ENCODE results near the gene GAD2.

DNA sequence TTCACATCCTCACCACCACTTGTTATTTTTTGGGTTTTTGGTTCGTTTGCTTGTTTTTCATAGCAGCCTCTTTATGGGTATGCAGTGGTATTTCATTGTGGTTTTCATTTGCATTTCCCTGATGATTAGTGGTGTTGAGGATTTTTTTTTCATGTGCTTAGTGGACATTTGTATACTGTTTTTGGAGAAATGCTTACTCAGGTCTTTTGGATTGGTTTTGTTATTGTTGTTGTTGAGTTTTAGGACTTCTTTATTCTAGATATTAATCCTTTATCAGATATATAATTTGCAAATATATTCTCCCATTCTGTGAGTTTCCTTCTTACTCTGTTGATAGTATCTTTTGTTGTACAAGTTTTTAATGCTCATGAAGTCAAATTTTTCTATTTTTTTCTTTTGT lies 42.8 kb downstream of the GAD2 start:
- TF ChIP-seq, protein P1, sequence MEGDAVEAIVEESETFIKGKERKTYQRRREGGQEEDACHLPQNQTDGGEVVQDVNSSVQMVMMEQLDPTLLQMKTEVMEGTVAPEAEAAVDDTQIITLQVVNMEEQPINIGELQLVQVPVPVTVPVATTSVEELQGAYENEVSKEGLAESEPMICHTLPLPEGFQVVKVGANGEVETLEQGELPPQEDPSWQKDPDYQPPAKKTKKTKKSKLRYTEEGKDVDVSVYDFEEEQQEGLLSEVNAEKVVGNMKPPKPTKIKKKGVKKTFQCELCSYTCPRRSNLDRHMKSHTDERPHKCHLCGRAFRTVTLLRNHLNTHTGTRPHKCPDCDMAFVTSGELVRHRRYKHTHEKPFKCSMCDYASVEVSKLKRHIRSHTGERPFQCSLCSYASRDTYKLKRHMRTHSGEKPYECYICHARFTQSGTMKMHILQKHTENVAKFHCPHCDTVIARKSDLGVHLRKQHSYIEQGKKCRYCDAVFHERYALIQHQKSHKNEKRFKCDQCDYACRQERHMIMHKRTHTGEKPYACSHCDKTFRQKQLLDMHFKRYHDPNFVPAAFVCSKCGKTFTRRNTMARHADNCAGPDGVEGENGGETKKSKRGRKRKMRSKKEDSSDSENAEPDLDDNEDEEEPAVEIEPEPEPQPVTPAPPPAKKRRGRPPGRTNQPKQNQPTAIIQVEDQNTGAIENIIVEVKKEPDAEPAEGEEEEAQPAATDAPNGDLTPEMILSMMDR (conservative IDR thresholded peaks at IDR 0.05; ENCODE audit: low read length) = no peak
- TF ChIP-seq EZH2phosphoT487 (IDR thresholded peaks at IDR 0.05; ENCODE audit: borderline replicate concordance, low read depth, low read length) = no peak

Measured in OCI-LY7 (cell line).